GM18519 (cell line): ENCODE data around the gene CFAP161.

Experiments
- ATAC-seq: cut with Tn5 transposase; IDR thresholded peaks from one replicate; pipeline ENCODE4 v1.9.1; 2021; ENCODE audit warnings: mild to moderate bottlenecking, moderate library complexity; ENCODE audit not compliant: unreplicated experiment, low FRiP score

Gene CFAP161

DNA sequence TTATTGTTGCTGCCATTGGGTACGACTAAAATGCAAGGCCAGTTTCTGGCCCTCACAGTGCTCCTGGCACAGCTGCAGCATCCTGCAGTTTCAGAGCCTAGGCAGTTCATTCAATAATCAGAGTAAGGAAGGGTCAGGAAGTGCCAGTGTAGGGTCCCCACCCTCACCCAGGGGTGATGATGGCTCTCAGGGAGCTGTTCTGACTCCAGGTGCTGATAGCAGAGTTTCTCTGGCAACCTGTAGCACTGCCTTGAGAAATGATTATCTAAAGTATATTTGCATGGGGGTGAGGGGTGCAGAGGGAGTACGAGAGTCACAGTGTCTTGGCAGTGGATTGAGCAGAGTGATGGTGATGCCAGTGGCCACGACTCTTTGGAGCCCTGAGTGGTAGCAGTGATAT lies 47.1 kb downstream of the CFAP161 start:
- no peak for ATAC-seq

DNA sequence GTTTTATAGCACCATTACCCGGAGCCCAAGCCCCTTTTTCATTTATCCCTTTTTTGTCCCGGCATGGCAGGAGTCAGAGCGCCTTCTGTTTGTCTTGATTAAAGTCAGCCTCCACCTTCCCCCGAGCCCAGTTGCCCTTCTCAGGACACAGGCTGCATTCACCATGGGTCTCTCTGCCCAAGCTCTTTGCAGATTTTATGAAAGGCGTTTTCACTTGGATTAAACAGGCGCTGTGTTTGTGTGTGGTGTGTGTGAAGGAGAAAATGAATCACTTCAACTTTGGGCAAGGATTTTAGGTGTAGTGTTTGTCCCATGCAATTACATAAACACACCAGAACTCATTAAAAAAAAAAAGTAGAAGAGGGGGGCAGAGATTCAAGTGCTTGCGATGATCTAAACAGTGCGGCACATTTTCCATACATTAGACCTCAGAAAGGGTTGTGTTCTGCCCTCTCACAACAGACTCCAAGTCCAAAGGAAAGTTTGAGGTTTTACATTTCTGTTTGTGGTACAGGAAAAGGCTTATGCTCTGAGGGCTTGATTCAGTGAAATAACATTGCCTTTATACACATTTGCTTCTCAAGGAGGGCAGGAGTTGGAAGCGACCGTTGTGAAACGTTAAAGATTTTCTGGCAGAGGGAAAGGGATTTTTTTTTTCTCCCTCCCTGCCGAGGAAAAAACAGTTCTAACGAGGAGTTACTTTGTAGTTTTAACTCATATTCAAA lies 48.1 kb downstream of the CFAP161 start:
- no peak for ATAC-seq

DNA sequence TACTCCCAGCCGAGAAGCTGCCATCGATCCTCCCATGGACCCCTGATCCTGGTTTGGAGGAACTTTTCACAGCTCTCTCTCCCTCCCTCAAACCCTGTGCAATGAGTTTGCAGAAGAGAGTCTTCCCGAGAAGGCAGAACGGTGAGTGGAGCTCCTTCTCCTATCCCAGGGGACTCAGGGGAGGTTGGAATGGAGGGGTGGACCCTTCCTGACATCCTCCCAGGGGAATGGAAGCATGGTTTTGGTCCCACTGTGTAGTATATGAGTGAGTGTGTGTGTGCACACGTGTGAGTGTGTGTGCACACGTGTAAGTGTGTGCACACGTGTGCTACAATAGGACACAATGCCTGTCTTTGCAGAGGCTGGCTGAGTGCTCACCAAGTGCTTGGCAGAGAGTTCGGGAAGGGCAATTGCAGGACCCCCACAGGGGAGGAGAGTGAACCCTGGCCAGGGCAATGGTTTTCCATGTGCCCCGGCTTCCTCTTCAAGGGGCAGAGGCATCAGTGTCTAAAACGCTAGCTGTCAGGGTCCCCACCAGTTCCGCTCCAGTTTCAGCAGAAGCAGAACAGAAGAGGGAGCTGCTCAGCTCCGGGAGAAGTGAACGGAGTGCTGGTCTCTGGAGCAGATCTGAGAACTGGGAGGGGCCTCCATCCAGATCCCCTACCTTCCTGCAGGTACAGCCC lies 48.8 kb downstream of the CFAP161 start:
- ATAC-seq = no peak

DNA sequence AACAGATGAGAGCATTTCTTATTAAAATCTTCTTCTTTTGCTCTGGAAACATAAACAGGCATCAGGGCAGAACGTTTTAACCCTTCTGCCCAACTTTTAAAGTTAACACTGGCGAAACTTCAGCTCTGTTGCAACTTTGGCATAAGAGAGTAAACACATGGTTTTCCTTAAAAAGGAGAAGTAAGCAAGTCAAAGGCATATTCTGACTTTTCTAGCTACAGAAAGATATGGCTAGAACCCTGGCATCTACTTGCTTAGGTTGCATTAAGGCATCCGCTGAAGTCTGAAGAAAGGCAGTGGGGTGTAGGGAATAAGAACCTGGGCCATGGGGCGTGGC lies 49.3 kb downstream of the CFAP161 start:
- ATAC-seq = no peak

DNA sequence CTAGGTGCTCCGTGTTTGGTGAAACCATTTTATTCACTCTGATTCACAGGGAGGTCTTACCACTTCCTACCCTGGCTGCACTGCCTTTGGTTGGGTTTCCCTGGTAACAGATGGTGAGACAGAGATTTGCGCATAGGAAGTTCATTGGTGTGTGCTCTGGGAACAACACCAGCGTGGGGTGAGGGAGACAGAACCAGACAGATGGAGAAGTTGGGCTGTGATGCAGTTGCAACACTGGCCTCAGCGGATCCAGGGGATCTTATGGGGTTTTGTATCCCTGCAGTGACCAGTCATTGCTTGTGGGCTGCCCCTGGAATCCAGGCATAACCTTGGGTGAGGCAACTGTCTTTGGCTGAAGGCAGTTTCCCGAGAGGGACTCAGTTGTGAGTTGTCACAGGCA lies 50.1 kb downstream of the CFAP161 start:
- no peak for ATAC-seq

DNA sequence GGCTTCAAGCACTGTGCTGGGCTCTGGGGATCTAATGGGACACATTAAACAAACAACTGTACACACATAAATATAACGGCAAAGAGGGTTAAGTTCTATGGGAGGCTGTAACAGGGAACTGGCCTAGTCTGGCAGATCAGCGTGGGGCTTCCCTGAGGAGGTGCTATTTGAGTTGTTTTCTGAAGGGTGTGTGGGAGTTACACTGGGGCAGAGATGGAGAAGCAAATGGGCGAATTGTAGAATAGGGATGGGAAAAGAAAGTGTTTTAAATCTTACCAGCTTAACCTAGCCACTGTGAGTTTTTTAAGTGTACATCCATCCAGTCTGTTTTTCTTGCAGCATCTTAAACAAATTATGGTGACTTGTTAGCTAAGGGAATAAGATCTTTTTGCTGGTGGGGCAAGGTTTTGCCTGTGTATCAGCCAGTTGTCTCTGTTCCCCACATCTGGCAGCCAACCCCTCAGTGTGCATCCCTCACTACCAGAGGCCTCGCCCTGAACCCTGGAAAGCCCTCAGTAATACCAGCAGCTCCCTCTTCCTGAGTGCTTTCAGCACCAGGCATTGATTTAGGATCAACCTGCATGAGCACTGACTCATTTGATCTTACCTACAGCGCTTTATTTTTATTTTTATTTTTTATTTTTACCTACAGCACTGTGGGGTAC lies 51.7 kb downstream of the CFAP161 start:
- no peak for ATAC-seq

DNA sequence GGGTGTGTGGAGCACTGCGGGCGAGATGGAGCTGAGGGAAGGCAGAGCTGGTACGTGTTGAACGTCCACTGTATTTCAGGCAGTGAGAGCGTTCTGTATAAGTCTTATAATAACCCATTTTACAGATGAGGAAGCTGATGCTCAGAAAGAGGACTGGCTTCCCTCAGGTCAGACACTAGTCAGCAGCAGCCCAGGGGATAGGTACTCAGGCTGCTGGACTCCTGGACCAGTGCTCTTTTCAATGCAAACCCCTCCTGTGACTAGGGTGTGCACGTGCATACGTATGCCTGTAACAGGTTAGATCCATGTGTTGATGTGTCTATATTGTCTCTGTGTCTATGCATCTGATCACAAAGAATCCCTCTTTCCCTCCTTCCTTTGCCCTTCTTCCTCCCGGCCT lies 54.3 kb downstream of the CFAP161 start:
- no peak for ATAC-seq

DNA sequence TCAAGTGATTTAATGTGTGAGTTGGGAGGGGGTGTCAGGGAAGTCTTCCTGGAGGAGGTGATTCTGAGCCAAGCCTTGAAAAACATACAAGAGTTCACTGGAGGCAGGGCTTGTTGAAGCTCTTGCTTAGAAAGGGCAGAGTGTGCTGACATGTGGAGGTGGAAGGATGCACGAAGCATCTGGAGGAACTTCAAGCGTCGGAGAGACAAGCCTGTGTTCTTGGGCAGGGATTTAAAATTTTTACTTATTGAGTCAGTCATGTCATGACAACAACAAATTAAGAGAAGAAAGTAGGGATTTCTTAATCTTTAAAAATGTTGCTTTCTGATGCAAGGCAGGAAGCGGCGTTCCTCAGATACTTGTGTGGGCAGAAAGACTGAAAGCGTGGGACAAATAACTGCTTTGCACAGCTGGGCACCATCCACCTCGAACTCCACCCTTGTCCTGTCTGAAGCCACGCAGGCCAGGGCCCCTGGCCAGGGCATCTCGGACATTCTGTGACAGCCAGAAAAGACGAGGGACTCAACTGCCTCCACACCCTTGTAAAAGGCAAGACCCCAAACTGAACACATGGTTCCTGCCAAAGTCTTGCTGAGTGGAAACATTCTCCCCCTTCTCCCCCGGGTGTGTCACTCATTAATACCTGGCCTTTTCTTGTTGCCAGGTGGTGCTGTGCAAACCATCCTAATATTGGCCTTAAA lies 55.7 kb downstream of the CFAP161 start:
- ATAC-seq = no peak

DNA sequence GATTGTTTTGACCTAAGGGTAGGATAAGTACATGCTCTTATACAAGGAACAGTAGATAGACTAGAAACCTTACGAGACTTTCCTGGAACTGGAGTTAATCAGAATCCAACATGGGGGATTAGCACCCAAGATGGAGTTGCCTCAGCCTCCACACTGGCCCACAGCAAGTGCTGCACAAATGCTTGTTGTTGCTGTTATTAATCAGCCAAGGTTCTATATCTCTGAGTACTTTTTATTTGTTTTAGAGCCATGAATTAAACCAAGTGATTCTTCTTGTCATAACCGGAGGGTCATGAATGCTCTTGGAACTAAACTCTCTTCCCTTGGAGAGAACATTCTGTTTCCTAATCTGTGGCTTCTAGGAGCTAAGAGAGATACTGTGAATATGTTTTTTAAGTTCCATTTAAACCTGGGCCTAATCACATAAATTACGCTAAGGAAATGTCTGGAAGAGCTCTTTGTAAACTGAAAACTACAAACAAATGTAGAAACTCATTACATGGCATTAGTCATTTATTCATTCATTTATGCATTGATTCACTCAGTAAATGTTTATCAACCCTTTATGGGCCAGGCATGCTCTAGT lies 56.9 kb downstream of the CFAP161 start:
- ATAC-seq = no peak

DNA sequence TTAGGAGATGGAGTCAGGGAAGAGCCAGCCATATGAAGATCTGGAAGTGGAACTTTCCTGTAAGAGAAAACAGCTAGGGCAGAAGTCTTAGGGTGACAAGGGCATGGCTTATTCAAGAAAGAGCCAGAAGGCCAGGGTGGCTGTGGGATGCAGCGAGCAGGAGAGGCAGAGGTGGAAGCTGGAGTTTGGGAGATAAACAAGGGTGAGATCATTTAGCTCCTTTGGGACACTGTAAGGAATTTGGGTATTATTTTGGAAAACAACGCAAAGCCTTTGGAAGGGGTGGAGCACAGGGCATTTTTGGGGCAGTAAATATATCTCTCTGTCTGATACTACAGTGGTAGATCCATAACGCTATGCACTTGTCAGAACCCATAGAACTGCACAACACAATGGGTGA lies 57.6 kb downstream of the CFAP161 start:
- ATAC-seq = no peak

DNA sequence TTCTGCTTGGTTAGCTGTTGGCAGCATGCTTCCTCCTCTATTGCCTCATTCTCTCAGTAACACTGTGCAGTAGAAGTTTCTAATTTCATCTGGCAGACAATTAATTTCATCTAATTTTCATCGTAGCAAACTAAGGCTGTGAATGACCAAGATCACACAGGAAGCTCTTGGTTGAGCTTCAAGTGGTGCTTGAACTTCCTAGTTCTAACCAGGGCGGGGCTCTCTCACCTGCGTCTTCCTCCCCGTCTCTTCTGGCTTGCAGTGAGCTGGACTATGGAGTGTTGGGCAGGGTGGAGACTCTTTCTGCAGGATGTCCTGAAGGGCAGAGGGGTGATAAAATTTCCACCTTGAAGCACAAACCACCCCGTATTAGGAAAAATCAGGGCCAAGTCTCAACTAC lies 60.7 kb downstream of the CFAP161 start:
- no peak for ATAC-seq

DNA sequence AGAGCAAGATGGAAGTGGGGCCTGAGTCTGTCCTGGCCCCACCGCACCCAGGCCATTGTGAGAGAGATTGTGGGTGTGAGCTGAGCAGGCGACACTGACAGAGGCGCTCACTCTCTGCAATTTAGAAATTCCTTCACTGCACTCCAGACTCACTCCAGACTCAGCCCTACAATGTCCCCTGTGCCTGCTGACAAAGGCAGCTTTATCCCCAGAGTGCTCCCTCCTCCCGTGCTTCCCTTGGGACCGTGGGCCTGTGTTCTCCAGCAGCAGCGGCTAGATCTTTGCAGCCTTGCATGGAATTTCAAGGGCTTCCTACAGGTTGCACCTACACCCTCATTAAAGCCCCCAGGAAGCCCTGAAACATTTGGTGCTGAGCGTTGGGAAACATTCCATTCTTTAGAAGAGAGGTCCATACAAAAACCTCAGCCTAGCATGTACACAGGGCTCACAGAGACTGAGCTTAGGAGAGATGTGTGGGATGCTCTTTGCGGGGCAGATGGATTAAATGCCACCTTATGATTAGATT lies 61.3 kb downstream of the CFAP161 start:
- no peak for ATAC-seq

DNA sequence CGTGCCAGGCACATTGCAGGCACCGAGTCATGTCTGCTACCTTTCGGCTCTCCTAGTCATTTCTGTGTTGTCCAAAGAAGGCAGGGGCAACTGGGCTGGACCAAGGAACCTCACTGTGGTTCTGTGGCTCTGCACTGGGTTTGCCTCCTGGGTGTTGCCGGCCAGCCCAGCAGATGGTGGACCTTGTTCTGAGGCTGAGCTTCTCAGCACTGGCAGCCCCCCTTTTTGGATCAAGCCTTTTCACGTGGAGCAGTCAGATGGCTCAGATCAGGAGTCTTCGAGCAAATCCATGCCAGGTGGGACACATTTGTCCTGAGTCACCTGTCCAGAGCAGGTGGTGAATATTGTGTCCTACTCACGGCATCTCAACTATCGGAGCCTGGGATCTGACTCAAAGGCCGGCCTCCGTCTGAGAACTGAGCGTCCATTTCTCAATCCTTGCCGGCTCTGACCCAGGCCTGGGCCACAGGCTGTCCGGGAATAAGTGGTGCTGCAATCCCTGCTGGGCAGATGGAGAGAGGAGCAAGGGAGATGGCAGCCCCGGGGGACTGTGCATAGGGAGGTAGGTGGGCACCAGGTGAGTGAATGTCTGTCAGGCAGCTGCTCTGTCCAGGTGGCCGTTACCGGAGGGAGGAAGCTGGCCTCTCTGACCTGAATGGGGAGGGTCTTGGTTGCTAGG lies 62.6 kb downstream of the CFAP161 start, which contains the start of gene IL16:
Gene IL16 (plus strand): TSS at position 304 of the 679 bp plus-strand sequence. CDS start 28,521 bp downstream, outside the sequence.
- no peak for ATAC-seq

DNA sequence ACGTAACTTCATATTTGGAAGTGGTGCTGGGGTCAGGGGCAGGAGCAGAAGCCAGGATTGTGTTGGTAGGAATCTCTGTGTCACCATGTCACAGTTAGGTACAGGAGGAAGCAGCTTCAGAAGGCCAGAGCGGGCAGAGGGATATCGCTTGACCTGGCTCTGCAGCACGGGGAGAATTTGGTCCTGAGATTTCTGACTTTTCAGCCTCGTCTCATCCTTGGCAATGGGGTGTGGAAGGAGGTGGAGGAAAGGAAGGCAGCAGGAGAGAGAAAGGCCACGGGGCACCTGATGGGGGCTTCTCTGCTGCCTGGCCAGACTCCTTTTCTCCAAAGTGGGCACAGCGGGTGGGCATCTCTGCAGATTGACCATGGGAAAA lies 63.2 kb downstream of the CFAP161 start:
- ATAC-seq = no peak

DNA sequence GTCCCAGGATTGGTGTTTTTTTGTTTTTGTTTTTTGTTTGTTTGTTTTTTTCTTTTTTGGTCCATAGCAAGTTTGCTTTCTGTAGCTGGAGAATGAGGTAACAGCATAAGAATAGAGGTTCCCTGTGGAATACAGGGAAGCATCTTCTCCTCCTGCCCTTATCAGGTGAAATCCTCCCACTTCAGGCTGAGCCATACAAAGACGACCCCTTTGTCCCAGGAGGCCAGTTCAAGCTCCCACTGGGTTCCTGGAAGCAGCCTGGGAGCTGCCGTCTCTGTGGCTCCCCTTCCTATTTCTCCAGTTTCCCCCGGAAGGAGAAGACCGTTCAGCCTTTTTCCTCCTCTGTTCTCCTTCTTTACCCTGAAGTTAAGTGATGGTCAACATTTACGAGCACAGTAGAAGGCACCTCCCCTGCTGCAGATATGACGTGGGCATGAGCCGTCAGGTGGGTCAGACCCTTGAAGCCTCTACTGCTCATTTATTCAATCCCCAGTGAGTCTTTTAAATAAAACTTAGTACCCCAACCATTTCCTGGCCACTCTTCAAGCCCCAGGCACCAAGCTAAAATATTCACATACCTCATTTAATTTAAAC lies 63.7 kb downstream of the CFAP161 start:
- no peak for ATAC-seq
